A549 (cell line): ENCODE results near the gene ODAD4. TPM values are rescaled to one million over a fixed set of nuclear protein-coding genes. Genes with fewer than 3 reads are reported as not detected.

ENCODE experiments used
- ATAC-seq, 2 experiments: fragments of 200-7000 bp in 1 of 2; fragments of >200 bp in 1 of 2; cut with Nextera tagmentation in 1 of 2; cut with Tn5 transposase in 1 of 2; 3 replicates each; pipeline versions ENCODE4 v1.8.0 to v1.9.1; 2018 to 2020; ENCODE audit warnings: mild to moderate bottlenecking in 1 of 2, moderate library complexity in 1 of 2
- CTCF ChIA-PET: fragments of 300-600 bp; sonication (Branson Sonifier 250); formaldehyde crosslinking; extraction: SDS; loops from one replicate; lab custom pipeline; 2021; ENCODE audit warnings: antibody characterized with exemption, inconsistent platforms; lab: Yijun Ruan, JAX
- POLR2A ChIA-PET: fragments of 350-600 bp; formaldehyde crosslinking; extraction: SDS; loops from one replicate; lab custom pipeline; 2021; ENCODE audit warnings: antibody characterized with exemption, inconsistent platforms; lab: Yijun Ruan, JAX
- DNase-seq, 2 experiments: peaks; one replicate each; pipeline versions ENCODE4 v3.0.0 to v3.0.0-alpha.2; 2011 to 2016; ENCODE audit warnings: low read depth in 1 of 2, low spot score in 1 of 2
- FAIRE-seq: peaks from 2 replicates; lab custom pipeline; 2011; peaks lifted over from hg19 to GRCh38; lab: Jason Lieb, UNC
- H3K27ac ChIP-seq, 2 experiments: fragments of >200 bp; sonication (Bioruptor Twin); formaldehyde crosslinking; 3 replicates each; pipeline ENCODE4 v1.5.1; 2016 to 2017
- H3K4me1 ChIP-seq: fragments of >200 bp; sonication (Bioruptor Twin); formaldehyde crosslinking; 3 replicates; pipeline ENCODE4 v1.6.1; 2016
- H3K4me2 ChIP-seq: fragments of >200 bp; sonication (Bioruptor Twin); formaldehyde crosslinking; 3 replicates; pipeline ENCODE4 v1.6.1; 2016
- H3K4me3 ChIP-seq: fragments of >200 bp; sonication (Bioruptor Twin); formaldehyde crosslinking; 3 replicates; pipeline ENCODE4 v1.5.1; 2016
- H3K9me3 ChIP-seq: fragments of >200 bp; sonication (Bioruptor Twin); formaldehyde crosslinking; 3 replicates; pipeline ENCODE4 v1.6.1; 2016
- BHLHE40 ChIP-seq: IDR thresholded peaks from 2 replicates; pipeline ENCODE4 v1.6.1; 2012; ENCODE audit warnings: low read depth, low read length, inconsistent platforms
- CHD2 ChIP-seq: fragments of 150-350 bp; IDR thresholded peaks from 2 replicates; pipeline ENCODE4 v1.6.1; 2014; ENCODE audit warnings: low read length; ENCODE audit not compliant: partially characterized antibody
- CHD4 ChIP-seq: fragments of 200-600 bp; sonication (generic); IDR thresholded peaks from 2 replicates; pipeline ENCODE4 v1.6.1; 2016; ENCODE audit warnings: antibody characterized with exemption, mild to moderate bottlenecking, borderline replicate concordance
- EHF ChIP-seq: fragments of 250-450 bp; sonication (Bioruptor Pico); IDR thresholded peaks from 2 replicates; pipeline ENCODE4 v1.5.0; 2020; ENCODE audit warnings: mild to moderate bottlenecking
- EP300 ChIP-seq, 2 experiments: fragments of >200 bp; sonication (Bioruptor Twin); formaldehyde crosslinking; IDR thresholded peaks; 2 replicates in 1 of 2; 3 replicates in 1 of 2; pipeline ENCODE4 v1.6.1; 2016 to 2017
- ESRRA ChIP-seq: fragments of 150-350 bp; IDR thresholded peaks from 2 replicates; pipeline ENCODE4 v1.6.1; 2014; ENCODE audit warnings: mild to moderate bottlenecking, low read length, borderline replicate concordance
- FOSB ChIP-seq: fragments of 250-450 bp; sonication (Bioruptor Pico); IDR thresholded peaks from 2 replicates; pipeline ENCODE4 v1.5.0; 2020; ENCODE audit warnings: mild to moderate bottlenecking, moderate library complexity
- HOXB13 ChIP-seq: fragments of 250-450 bp; sonication (Bioruptor Pico); IDR thresholded peaks from 2 replicates; pipeline ENCODE4 v1.5.0; 2020; ENCODE audit warnings: low read depth, mild to moderate bottlenecking, moderate library complexity
- JUN ChIP-seq, 2 experiments: fragments of >200 bp; sonication (Bioruptor Twin); formaldehyde crosslinking; IDR thresholded peaks; 2 replicates in 1 of 2; 3 replicates in 1 of 2; pipeline ENCODE4 v1.6.1; 2016 to 2017
- JUNB ChIP-seq: fragments of >200 bp; sonication (Bioruptor Twin); formaldehyde crosslinking; IDR thresholded peaks from 2 replicates; pipeline ENCODE4 v1.6.1; 2016
- KDM5A ChIP-seq: fragments of 200-600 bp; sonication (generic); IDR thresholded peaks from 2 replicates; pipeline ENCODE4 v1.6.1; 2016; ENCODE audit warnings: antibody characterized with exemption, mild to moderate bottlenecking
- MAZ ChIP-seq: fragments of 150-350 bp; IDR thresholded peaks from 2 replicates; pipeline ENCODE4 v1.6.1; 2014; ENCODE audit warnings: antibody characterized with exemption, low read depth, low read length, borderline replicate concordance
- NFE2L2 ChIP-seq: fragments of 150-350 bp; conservative IDR thresholded peaks from 2 replicates; pipeline ENCODE4 v1.6.1; 2014; ENCODE audit warnings: low read length
- NR3C1 ChIP-seq: fragments of >200 bp; sonication (Bioruptor Twin); formaldehyde crosslinking; IDR thresholded peaks from 3 replicates; pipeline ENCODE4 v1.6.1; 2017
- PHF8 ChIP-seq: fragments of 200-600 bp; sonication (generic); IDR thresholded peaks from 2 replicates; pipeline ENCODE4 v1.6.1; 2016; ENCODE audit warnings: low read depth, mild to moderate bottlenecking, antibody characterized with exemption, moderate library complexity, borderline replicate concordance
- RARB ChIP-seq: fragments of 250-450 bp; sonication (Bioruptor Pico); IDR thresholded peaks from 2 replicates; pipeline ENCODE4 v1.8.0; 2021; ENCODE audit warnings: mild to moderate bottlenecking, moderate library complexity
- SREBF2 ChIP-seq: fragments of 450-650 bp; IDR thresholded peaks from 2 replicates; pipeline ENCODE4 v1.6.1; 2014; ENCODE audit warnings: mild to moderate bottlenecking, moderate library complexity
- TFCP2L1 ChIP-seq: fragments of 250-450 bp; sonication (Bioruptor Pico); IDR thresholded peaks from 2 replicates; pipeline ENCODE4 v1.5.0; 2021; ENCODE audit warnings: mild to moderate bottlenecking
- TP53 ChIP-seq: fragments of 250-450 bp; sonication (Bioruptor Pico); IDR thresholded peaks from 2 replicates; pipeline ENCODE4 v1.5.0; 2021; ENCODE audit warnings: mild to moderate bottlenecking, moderate library complexity
- ZC3H11A ChIP-seq: fragments of 450-650 bp; IDR thresholded peaks from 2 replicates; pipeline ENCODE4 v1.6.1; 2014; ENCODE audit warnings: antibody characterized with exemption, mild to moderate bottlenecking
- ZFP36 ChIP-seq: fragments of 450-650 bp; IDR thresholded peaks from 2 replicates; pipeline ENCODE4 v1.6.1; 2014; ENCODE audit warnings: borderline replicate concordance; ENCODE audit not compliant: partially characterized antibody
- ZNF302 ChIP-seq: fragments of 250-450 bp; sonication (Bioruptor Pico); IDR thresholded peaks from 2 replicates; pipeline ENCODE4 v1.9.0; 2021; ENCODE audit warnings: inconsistent platforms, mild to moderate bottlenecking, moderate library complexity
- WGBS: methylation state at CpG from one replicate; pipeline ENCODE4 v1.1.6; 2017; ENCODE audit errors: missing lambda C conversion rate; 5-methylcytosine and 5-hydroxymethylcytosine counted together
- polyA plus RNA-seq, 4 experiments: library from polyadenylated mRNA; depleted of rRNA in 3 of 4; stranded (reverse); fragments of >200 nt; fragmentation: RNase III in 1 of 4; extraction: RNeasy Plus Mini Kit Qiagen cat#74134 plus additional on column Dnase treatment in 1 of 4; gene quantifications; 2 replicates in 3 of 4; 3 replicates in 1 of 4; pipeline ENCODE4 v1.2.3, GENCODE V29; 2011 to 2017
- TF ChIP-seq, protein P1 (sequence below): fragments of 450-650 bp; IDR thresholded peaks from 2 replicates; pipeline ENCODE4 v1.6.1; 2014; ENCODE audit warnings: antibody characterized with exemption
- TF ChIP-seq, protein P2 (sequence below): IDR thresholded peaks from 2 replicates; pipeline ENCODE4 v1.6.1; 2012
- TF ChIP-seq, protein P3 (sequence below): IDR thresholded peaks from 2 replicates; pipeline ENCODE4 v1.6.1; 2012; ENCODE audit warnings: low read depth, borderline replicate concordance
- TF ChIP-seq, protein P4 (sequence below): fragments of 250-450 bp; sonication (Bioruptor Pico); IDR thresholded peaks from 2 replicates; pipeline ENCODE4 v1.5.0; 2020; ENCODE audit warnings: low read depth, mild to moderate bottlenecking, moderate library complexity

The ODAD4 gene
- polyA plus RNA-seq, 2 of the 4 experiments (the other 2 are of a cell fraction), result 2.0 to 2.3 TPM

DNA sequence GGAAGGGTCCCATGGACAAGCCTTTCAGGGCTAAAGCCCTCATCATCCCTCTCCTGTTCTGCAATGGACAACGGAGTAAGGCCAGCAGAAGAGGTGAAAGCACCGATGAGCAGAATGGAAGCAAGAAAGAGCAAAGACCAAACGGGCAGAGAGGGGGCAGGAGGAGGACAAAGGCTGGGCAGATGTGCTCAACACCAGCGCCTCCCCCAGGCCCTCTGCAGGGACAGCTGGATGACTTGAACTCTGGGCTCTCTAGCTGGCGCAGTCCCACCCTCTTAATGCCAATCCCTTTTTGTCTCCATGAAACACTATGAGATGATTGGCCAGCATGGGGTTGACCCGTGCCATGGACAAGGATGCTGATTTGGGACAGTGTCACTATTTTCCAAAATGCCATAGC is 33.7 kb upstream of the ODAD4 start:
- ChIA-PET POLR2A (interaction anchor here (0.8 to 1.5 kb wide), 2 partner anchors 14 to 34 kb away, joined by 3 to 4 read pairs; partner anchors contain the start of gene ODAD4), CTCF (interaction anchor here (1.5 to 9.6 kb wide), 4 partner anchors 10 to 128 kb away, joined by 3 to 62 read pairs (median 4); no protein-coding TSS in a partner anchor)
- FAIRE-seq (no peak), ATAC-seq (peak in 1 of 2 experiments; percentile 42; a peak in 3 of 6 replicates)
- H3K27ac ChIP-seq, result peak overlapping the region; percentile 8 to 81; a peak in 4 of 6 replicates
- no peak for TF ChIP-seq NFE2L2
- TF ChIP-seq JUN (IDR thresholded peaks at IDR 0.05), result 0 out of 5 replicates have a peak, but pooled peaks of 1 of the 2 experiments have one; percentile 2
- TF ChIP-seq, all 56 proteins: peak for 1
- H3K4me3 ChIP-seq, result no peak overlapping the region
- 88% methylated on average over 6 of the region's 6 CpGs for WGBS
- H3K9me3 ChIP-seq, result no peaks in the 10 kb centered on the region
- H3K4me1 ChIP-seq, result peaks cover 71% of the 10 kb centered on the region
- no peak overlapping the region for H3K4me2 ChIP-seq
- no peak for DNase-seq

DNA sequence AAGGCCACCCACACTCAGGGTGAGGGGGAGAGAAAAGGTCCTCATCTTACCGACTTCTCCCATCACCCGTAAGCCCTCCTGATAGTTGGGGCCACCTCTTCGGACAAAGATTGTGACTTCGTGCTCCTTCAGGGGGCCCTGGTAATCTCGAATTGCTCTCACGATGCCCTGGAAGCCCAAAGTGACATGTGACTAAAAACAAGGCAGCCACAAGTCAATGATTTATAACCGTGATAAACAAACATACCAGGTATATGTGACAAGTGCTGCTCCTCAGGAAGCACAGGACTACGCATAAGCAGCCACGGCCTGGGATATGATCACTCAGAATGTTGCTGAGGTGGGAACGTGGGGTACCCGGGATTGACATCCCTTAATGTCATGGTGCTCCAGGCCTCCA is 28.8 kb upstream of the ODAD4 start:
- ATAC-seq (no peak), FAIRE-seq (no peak), DNase-seq (no peak)
- Histone ChIP-seq H3K4me2 (no peak overlapping the region), H3K4me3 (no peak overlapping the region), H3K27ac (peak overlapping the region in 1 of 2 experiments; percentile 50; a peak in 2 of 6 replicates), H3K9me3 (no peaks in the 10 kb centered on the region), H3K4me1 (peaks cover 62% of the 10 kb centered on the region)
- POLR2A ChIA-PET, result no interaction called here
- TF ChIP-seq, protein P1, sequence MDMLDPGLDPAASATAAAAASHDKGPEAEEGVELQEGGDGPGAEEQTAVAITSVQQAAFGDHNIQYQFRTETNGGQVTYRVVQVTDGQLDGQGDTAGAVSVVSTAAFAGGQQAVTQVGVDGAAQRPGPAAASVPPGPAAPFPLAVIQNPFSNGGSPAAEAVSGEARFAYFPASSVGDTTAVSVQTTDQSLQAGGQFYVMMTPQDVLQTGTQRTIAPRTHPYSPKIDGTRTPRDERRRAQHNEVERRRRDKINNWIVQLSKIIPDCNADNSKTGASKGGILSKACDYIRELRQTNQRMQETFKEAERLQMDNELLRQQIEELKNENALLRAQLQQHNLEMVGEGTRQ, result no peak
- TF ChIP-seq, protein P2, sequence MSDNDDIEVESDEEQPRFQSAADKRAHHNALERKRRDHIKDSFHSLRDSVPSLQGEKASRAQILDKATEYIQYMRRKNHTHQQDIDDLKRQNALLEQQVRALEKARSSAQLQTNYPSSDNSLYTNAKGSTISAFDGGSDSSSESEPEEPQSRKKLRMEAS, result no peak
- TF ChIP-seq JUNB, result no peak
- no peak for TF ChIP-seq RARB (CRISPR knock-in tag)
- WGBS, result 83% methylated on average over 11 of the region's 11 CpGs
- CTCF ChIA-PET, result interaction anchor here (0.6 kb wide), 1 partner anchor 27 kb away, joined by 3 read pairs; no protein-coding TSS in a partner anchor

DNA sequence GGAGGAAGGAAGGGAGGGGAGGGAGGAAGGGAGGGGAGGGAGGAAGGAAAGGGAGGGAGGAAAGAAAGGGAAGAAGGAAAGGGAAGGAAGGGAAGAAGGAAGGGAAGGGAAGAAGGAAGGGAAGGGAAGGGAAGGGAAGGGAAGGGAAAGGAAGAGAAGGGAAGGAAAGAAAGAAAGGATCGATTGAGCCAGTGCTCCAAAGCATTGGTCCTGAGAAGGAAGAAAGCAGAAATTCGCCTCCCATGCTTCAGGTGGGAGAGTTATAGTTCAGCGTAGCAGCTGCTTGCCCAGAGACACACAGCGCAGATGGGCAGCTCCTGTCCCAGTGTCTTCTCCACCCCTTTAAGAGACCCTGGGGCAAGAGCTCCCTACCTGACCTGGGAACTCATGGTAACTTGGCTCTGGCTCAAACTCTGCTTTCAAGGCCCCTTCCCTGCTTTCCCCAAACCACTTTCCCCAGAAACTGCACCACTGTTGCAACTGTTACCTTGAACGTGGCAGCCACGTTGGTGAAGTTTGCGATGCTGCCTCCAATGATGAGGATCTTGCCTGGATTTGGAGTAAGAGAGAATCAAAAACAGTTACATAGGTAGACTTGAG is 26.1 kb upstream of the ODAD4 start:
- WGBS, result 92% methylated on average over 7 of the region's 7 CpGs
- peaks cover 71% of the 10 kb centered on the region for H3K4me1 ChIP-seq
- H3K4me3 ChIP-seq, result no peak overlapping the region
- POLR2A ChIA-PET, result interaction anchor here (1.2 kb wide), 1 partner anchor 26 kb away, joined by 5 read pairs; no protein-coding TSS in a partner anchor
- H3K4me2 ChIP-seq, result no peak overlapping the region; the same call in 2 of the 3 replicates
- CTCF ChIA-PET, result interaction anchor here (1.0 to 1.5 kb wide), 4 partner anchors 10 to 166 kb away, joined by 3 to 7 read pairs (median 4); no protein-coding TSS in a partner anchor
- no peak for TF ChIP-seq NR3C1
- no peak for TF ChIP-seq SREBF2
- no peak for TF ChIP-seq ZNF302 (CRISPR knock-in tag)
- TF ChIP-seq FOSB (CRISPR knock-in tag), result no peak
- 0 out of 5 replicates have a peak, but pooled peaks of 1 of the 2 experiments have one; percentile 30 for TF ChIP-seq JUN (IDR thresholded peaks at IDR 0.05)
- TF ChIP-seq EHF (CRISPR knock-in tag), result no peak
- no peak for TF ChIP-seq ESRRA
- no peak for TF ChIP-seq ZFP36
- FAIRE-seq (no peak), DNase-seq (no peak), ATAC-seq (no peak)
- peak overlapping the region; percentile 93 to 96 for H3K27ac ChIP-seq
- H3K9me3 ChIP-seq, result no peaks in the 10 kb centered on the region

DNA sequence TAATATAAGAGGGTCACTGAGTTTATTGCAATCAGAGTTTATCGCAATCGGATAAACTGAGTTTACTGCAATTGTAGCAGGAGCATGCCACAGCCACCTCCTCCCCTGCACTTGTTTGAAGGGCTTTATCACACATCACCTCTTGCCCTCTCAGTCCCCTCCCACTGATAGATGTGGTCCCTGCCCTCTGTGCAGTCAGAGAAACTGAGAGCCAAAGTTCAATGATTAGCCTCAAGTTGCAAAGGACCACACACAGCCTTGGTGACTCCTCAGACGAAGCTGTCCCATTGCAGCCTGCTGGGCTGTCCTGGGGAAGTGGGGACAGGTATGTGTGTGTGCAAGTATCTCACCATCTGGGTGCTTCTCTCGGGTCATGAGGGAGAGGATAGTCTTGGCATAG is 25.2 kb upstream of the ODAD4 start:
- Histone ChIP-seq H3K4me3 (no peak overlapping the region), H3K9me3 (no peaks in the 10 kb centered on the region), H3K4me2 (peak overlapping the region; percentile 84), H3K27ac (peak overlapping the region; percentile 93 to 96), H3K4me1 (peaks cover 76% of the 10 kb centered on the region)
- DNase-seq, result no peak
- TF ChIP-seq KDM5A (no peak), FOSB (CRISPR knock-in tag) (no peak), BHLHE40 (no peak), RARB (CRISPR knock-in tag) (no peak), ZC3H11A (no peak), JUNB (no peak), TFCP2L1 (no peak), CHD2 (no peak), CHD4 (no peak), EP300 (IDR thresholded peaks at IDR 0.05) (no peak), TP53 (CRISPR knock-in tag) (no peak), HOXB13 (CRISPR knock-in tag) (no peak), MAZ (no peak), PHF8 (no peak)
- TF ChIP-seq, protein P3, sequence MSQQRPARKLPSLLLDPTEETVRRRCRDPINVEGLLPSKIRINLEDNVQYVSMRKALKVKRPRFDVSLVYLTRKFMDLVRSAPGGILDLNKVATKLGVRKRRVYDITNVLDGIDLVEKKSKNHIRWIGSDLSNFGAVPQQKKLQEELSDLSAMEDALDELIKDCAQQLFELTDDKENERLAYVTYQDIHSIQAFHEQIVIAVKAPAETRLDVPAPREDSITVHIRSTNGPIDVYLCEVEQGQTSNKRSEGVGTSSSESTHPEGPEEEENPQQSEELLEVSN, result no peak
- TF ChIP-seq, protein P4, sequence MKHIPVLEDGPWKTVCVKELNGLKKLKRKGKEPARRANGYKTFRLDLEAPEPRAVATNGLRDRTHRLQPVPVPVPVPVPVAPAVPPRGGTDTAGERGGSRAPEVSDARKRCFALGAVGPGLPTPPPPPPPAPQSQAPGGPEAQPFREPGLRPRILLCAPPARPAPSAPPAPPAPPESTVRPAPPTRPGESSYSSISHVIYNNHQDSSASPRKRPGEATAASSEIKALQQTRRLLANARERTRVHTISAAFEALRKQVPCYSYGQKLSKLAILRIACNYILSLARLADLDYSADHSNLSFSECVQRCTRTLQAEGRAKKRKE, result no peak
- POLR2A ChIA-PET, result interaction anchor here (1.2 kb wide), 1 partner anchor 26 kb away, joined by 5 read pairs; no protein-coding TSS in a partner anchor
- FAIRE-seq, result no peak
- CTCF ChIA-PET, result interaction anchor here (1.0 to 1.5 kb wide), 3 partner anchors 54 to 167 kb away, joined by 3 to 4 read pairs (median 4); no protein-coding TSS in a partner anchor
- no peak for ATAC-seq
- 87% methylated on average over 4 of the region's 4 CpGs for WGBS
